Fibroblast of peridontal ligament (primary cell): ENCODE measurements around the gene CCDC102A.
"Not testable (repeated sequence)": the region's sequence is repeated elsewhere in the genome, so short reads cannot be mapped to it uniquely, and the experiment has no call there.

Experiments
- DNase-seq: peaks from one replicate; pipeline ENCODE4 v3.0.0-alpha.2; 2010; ENCODE audit errors: extremely low read depth

CCDC102A gene

GRCh38 chr16:57565461-57565860 lies 29.1 kb upstream of the CCDC102A start:
- DNase-seq: no peak

- peak; percentile 26 for DNase-seq
Measured at GRCh38 chr16:57564571-57565270, 28.4 kb upstream of the CCDC102A start.

- DNase-seq: no peak
Measured at GRCh38 chr16:57563761-57564160, 27.4 kb upstream of the CCDC102A start.

GRCh38 chr16:57563487-57563750 lies 27.0 kb upstream of the CCDC102A start:
- no peak for DNase-seq

- no peak for DNase-seq
Measured at GRCh38 chr16:57562669-57563486, 26.5 kb upstream of the CCDC102A start.

GRCh38 chr16:57562066-57562465 lies 25.7 kb upstream of the CCDC102A start:
- no peak for DNase-seq

- no peak for DNase-seq
Measured at GRCh38 chr16:57559072-57559790, 22.9 kb upstream of the CCDC102A start.

- no peak for DNase-seq
Measured at GRCh38 chr16:57556941-57557541, 20.7 kb upstream of the CCDC102A start.

GRCh38 chr16:57555831-57556230 lies 19.5 kb upstream of the CCDC102A start:
- DNase-seq: no peak

GRCh38 chr16:57551057-57551456 lies 14.7 kb upstream of the CCDC102A start:
- DNase-seq: no peak

GRCh38 chr16:57549730-57550129 lies 13.4 kb upstream of the CCDC102A start:
- no peak for DNase-seq

- DNase-seq: no peak
Measured at GRCh38 chr16:57548408-57548807, 12.0 kb upstream of the CCDC102A start.

GRCh38 chr16:57547524-57547923 lies 11.2 kb upstream of the CCDC102A start:
- not testable (repeated sequence) for DNase-seq

- no peak for DNase-seq
Measured at GRCh38 chr16:57544124-57544653, 7.8 kb upstream of the CCDC102A start.

- no peak for DNase-seq
Measured at GRCh38 chr16:57541754-57542435, 5.5 kb upstream of the CCDC102A start.

GRCh38 chr16:57540906-57541753 lies 4.8 kb upstream of the CCDC102A start:
- no peak for DNase-seq

GRCh38 chr16:57540387-57540786 lies 4.0 kb upstream of the CCDC102A start:
- DNase-seq: no peak

GRCh38 chr16:57539072-57539796 lies 2.9 kb upstream of the CCDC102A start:
- DNase-seq: peak; percentile 15

- no peak for DNase-seq
Measured at GRCh38 chr16:57538235-57538721, 1.9 kb upstream of the CCDC102A start.
